ENCODE results near the gene ABAT.

Gene ABAT

GRCh38 chr16:8832717-8833105, 158.3 kb downstream of the ABAT start:
- Histone ChIP-seq H2AFZ (ENCODE audit: low read length) (no peak overlapping the region), H3K36me3 (ENCODE audit: insufficient read depth, low read length) (peaks cover 48% of the 10 kb centered on the region), H3K4me1 (ENCODE audit: insufficient read depth, low read length, severe bottlenecking) (peaks cover 17% of the 10 kb centered on the region), H3K4me2 (ENCODE audit: low read length) (peak overlapping the region; percentile 55; the same call in 1 of the 2 replicates), H3K4me3 (ENCODE audit: low read depth, low read length, poor library complexity, severe bottlenecking) (peak overlapping the region; percentile 23), H3K9me3 (ENCODE audit: low read length) (no peaks in the 10 kb centered on the region), H3K27me3 (ENCODE audit: insufficient read depth, low read length) (no peaks in the 10 kb centered on the region), H3K27ac (ENCODE audit: low read depth, low read length, poor library complexity, severe bottlenecking) (peak overlapping the region; percentile 75), H3K9ac (ENCODE audit: low read length) (peak overlapping the region; percentile 43; the same call in 1 of the 2 replicates), H3K79me2 (ENCODE audit: insufficient read depth, low read length) (no peaks in the 10 kb centered on the region), H3F3A (ENCODE audit: insufficient read depth, low read length) (no peaks in the 10 kb centered on the region), H3K9me2 (ENCODE audit: low read depth, low read length) (no peaks in the 10 kb centered on the region), H4K20me1 (ENCODE audit: insufficient read depth, low read length) (no peaks in the 10 kb centered on the region)
- TF ChIP-seq EZH2 (IDR thresholded peaks at IDR 0.05; ENCODE audit: borderline replicate concordance, low read length) (no peak), CTCF (IDR thresholded peaks at IDR 0.05; ENCODE audit: low read length) (no peak)

All from OCI-LY1 (cell line).